ENCODE measurements around the gene HSPA2. TPM values are rescaled to one million over a fixed set of nuclear protein-coding genes. Genes with fewer than 3 reads are reported as not detected.

The HSPA2 gene
- total RNA-seq, 2 experiments from 2014 or later, result 6.8 to 7.1 TPM

DNA sequence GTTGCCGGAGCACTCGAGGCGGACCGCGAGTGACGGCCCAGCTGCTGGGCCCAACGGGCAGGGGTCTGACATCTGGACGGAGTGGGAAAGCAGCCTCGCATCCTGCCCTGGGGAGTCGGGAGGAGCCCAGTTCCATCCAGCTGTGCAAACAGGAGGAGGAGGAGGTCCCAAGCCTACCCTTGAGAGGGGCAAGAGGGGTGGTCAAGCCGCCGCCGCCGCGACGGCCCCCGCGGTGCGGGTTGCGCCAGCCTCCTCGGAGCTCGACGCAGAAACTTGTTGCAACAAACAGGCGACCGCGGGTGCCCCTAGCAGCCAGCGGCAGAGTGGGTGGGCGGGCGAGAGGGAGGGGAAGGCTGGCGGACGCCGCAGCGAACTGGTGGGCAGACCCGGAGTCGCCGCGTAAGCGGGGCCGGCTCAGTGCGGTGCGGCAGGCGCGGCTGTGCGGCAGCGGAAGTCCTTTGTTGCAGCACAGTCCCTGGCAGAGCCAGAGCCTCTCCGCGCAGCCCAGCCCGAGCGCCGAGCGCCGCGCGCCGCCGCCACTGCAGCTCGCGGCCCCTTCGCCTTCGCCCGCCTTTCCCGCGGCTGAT is 36.1 kb upstream of the HSPA2 start, which contains the start of gene ZBTB1:
TSS of gene ZBTB1 (plus strand) at position 461 of the 587 bp plus-strand sequence. CDS start 16,735 bp downstream, outside the sequence.
- peaks cover 52% of the 10 kb centered on the region for H3K4me1 Mint-ChIP-seq
- POLR2A ChIA-PET, result interaction anchor here (0.6 to 6.5 kb wide), 28 partner anchors 9 to 650 kb away, joined by 3 to 75 read pairs (median 4); partner anchors contain the start of genes AKAP5, CHURC1, HSPA2 and MTHFD1
- H3K9me3 Mint-ChIP-seq, result no peaks in the 10 kb centered on the region

DNA sequence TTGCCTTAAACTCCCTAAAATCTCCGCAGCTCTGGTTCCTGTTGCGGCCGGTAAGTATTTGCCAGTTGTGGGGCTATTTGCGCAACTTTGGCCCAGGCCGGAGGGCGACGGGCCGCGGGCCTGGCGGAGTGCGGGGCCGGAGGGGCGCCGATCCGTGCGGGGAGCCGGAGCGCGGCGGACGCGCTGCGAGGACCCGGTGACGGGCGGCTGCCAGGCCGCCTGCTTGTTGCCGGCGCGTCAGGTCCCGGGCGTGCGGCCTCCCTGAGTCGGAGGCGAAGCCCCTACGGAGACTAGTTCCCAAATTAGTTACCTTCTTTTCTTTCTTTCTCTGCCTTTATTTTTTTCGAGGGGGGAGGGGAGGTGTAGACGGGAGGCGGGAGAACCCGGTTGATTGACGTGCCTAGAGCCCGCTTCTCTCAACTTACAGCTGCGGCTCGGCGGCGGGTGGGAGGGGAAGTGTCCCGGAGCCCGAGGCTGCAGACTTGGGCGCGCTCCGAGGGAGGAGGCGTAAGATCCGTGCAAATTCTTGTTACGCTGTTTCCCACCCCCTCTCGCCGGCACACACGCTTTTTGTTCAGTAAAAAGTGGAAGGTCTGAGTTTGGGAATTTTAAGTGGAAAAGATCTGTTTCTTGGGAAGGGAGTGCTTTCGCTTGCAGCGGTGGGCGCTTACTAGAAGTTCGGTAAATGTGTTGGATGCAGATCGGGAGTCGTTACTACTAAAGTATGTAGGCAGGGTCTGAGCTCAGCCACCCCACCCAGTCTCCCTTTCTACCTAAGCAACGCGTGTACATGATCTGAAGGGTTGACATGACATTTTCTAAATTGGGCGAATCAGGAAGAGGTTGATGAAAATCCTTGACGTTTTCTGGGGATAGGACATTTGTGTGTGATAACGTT is 35.4 kb upstream of the HSPA2 start:
- no peaks in the 10 kb centered on the region for H3K27me3 Mint-ChIP-seq
- no peaks in the 10 kb centered on the region for H3K9me3 Mint-ChIP-seq
- H3K36me3 Mint-ChIP-seq (ENCODE audit: low read depth), result peaks cover 48% of the 10 kb centered on the region
- CTCF ChIA-PET, result interaction anchor here (0.6 to 1.2 kb wide), 2 partner anchors 9 to 20 kb away, joined by 3 to 4 read pairs; no protein-coding TSS in a partner anchor
- peak overlapping the region; percentile 84 for H3K4me3 Mint-ChIP-seq
- peaks cover 52% of the 10 kb centered on the region for H3K4me1 Mint-ChIP-seq
- POLR2A ChIA-PET, result interaction anchor here (0.5 to 6.5 kb wide), 29 partner anchors 9 to 651 kb away, joined by 3 to 75 read pairs (median 4); partner anchors contain the start of genes AKAP5, HSPA2, MTHFD1 and PPP1R36
- H3K27ac Mint-ChIP-seq, result peak overlapping the region; percentile 100
- peak; percentile 89 for DNase-seq

More for the DNA sequence above, 36.1 kb upstream of the HSPA2 start, which contains the start of gene ZBTB1:
- Mint-ChIP-seq H3K36me3 (ENCODE audit: low read depth) (peaks cover 51% of the 10 kb centered on the region), H3K27me3 (no peaks in the 10 kb centered on the region), H3K4me3 (peak within 1 kb of the TSS; percentile 94), H3K27ac (peak within 1 kb of the TSS; percentile 100)
- CTCF ChIA-PET, result interaction anchor here (0.6 kb wide), 1 partner anchor 19 kb away, joined by 3 read pairs; no protein-coding TSS in a partner anchor
- peak; percentile 87 for DNase-seq

- ChIA-PET POLR2A (interaction anchor here (1.0 to 3.7 kb wide), 2 partner anchors 26 to 169 kb away, joined by 3 to 28 read pairs; no protein-coding TSS in a partner anchor), CTCF (no interaction called here)
- Mint-ChIP-seq H3K4me3 (peak overlapping the region; percentile 84), H3K4me1 (peaks cover 54% of the 10 kb centered on the region), H3K36me3 (ENCODE audit: low read depth) (peaks cover 51% of the 10 kb centered on the region), H3K9me3 (no peaks in the 10 kb centered on the region), H3K27ac (peak overlapping the region; percentile 91), H3K27me3 (no peaks in the 10 kb centered on the region)
- no peak for DNase-seq
These were observed 33.8 kb upstream of the HSPA2 start for GRCh38 chr14:64506721-64507120.

- peaks cover 55% of the 10 kb centered on the region for H3K4me1 Mint-ChIP-seq
- peaks cover 43% of the 10 kb centered on the region for H3K36me3 Mint-ChIP-seq (ENCODE audit: low read depth)
- ChIA-PET POLR2A (interaction anchor here (0.9 to 3.7 kb wide), 7 partner anchors 11 to 170 kb away, joined by 3 to 28 read pairs (median 3); partner anchors contain the start of gene MTHFD1), CTCF (interaction anchor here (1.0 to 4.4 kb wide), 3 partner anchors 13 to 384 kb away, joined by 3 to 30 read pairs (median 7); no protein-coding TSS in a partner anchor)
- no peaks in the 10 kb centered on the region for H3K27me3 Mint-ChIP-seq
- peak; percentile 31 for DNase-seq
- H3K27ac Mint-ChIP-seq, result peak overlapping the region; percentile 91
- H3K9me3 Mint-ChIP-seq, result no peaks in the 10 kb centered on the region
- peak overlapping the region; percentile 84 for H3K4me3 Mint-ChIP-seq
These were observed 33.0 kb upstream of the HSPA2 start for GRCh38 chr14:64507376-64508156.

- POLR2A ChIA-PET, result interaction anchor here (0.9 to 2.3 kb wide), 5 partner anchors 12 to 170 kb away, joined by 3 to 11 read pairs (median 3); partner anchors contain the start of gene MTHFD1
- no peak for DNase-seq
- Mint-ChIP-seq H3K27ac (peak overlapping the region; percentile 91), H3K4me1 (peaks cover 56% of the 10 kb centered on the region), H3K9me3 (no peaks in the 10 kb centered on the region), H3K4me3 (peak overlapping the region; percentile 84), H3K36me3 (ENCODE audit: low read depth) (peaks cover 38% of the 10 kb centered on the region), H3K27me3 (no peaks in the 10 kb centered on the region)
- CTCF ChIA-PET, result interaction anchor here (1.0 to 4.4 kb wide), 7 partner anchors 11 to 383 kb away, joined by 3 to 30 read pairs (median 12); partner anchors contain the start of gene HSPA2
These were observed 32.2 kb upstream of the HSPA2 start for GRCh38 chr14:64508215-64508776.

DNA sequence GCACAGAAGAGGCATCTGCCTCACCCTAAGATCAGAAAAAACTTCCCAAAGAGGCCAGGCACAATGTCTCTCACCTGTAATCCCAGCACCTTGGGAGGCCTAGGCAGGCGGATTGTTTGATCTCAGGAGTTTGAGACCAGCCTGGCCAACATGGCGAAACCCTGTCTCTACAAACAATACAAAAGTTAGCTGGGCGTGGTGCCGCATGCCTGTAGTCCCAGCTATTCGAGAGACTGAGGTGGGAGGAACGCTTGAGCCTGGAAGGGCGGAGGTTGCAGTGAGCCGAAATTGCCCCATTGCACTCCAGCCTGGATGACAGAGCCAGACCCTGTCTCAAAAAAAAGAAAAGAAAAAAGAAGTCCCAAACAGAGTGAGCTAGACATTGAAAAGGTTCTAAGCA is 31.5 kb upstream of the HSPA2 start:
- Mint-ChIP-seq H3K4me1 (peaks cover 59% of the 10 kb centered on the region), H3K36me3 (ENCODE audit: low read depth) (peaks cover 40% of the 10 kb centered on the region)

DNA sequence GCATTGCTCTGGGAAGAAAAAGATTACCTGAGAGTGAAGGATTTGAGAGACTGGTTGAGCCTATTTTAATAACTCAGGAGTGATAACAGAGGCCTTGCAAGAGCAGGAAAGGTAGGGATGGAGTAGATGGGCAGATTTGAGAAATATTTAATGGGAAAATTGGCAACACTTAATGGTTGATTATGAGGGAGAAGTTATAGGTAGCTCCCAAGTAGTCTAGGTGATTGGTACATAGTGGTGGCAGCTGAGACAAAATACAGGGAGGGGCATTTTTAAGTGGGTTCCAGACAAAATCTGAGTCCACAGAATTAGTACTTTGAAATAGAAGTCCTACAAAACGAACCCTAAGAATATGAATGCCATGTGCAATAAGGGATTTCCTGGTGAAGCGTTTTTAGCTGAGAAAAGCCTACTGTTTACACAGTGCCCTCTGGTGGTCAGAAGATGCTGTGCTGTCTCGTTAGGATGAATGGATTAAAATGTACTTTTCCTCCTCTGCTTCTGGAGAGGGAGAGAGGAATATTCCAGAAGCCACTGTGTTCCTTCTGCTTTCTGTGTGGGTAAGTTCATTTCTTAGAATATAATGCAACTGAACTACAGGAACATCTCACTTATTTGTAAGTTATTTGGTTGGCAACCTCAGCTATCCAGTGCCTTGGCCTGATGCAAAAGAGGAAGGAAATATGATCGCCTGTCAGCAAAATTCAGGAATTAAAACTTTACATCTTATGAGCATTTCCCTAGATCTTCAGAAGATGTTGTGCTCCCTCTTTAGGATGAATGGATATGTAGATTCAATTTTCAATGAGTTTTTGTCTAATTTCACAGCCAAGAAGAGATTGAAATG is 29.5 kb upstream of the HSPA2 start:
- peak overlapping the region; percentile 52 for H3K4me3 Mint-ChIP-seq
- DNase-seq, result peak; percentile 69
- ChIA-PET POLR2A (interaction anchor here (0.6 to 3.0 kb wide), 9 partner anchors 9 to 173 kb away, joined by 3 to 34 read pairs (median 3); partner anchors contain the start of gene MTHFD1), CTCF (interaction anchor here (0.6 to 4.4 kb wide), 30 partner anchors 9 to 381 kb away, joined by 3 to 30 read pairs (median 4); partner anchors contain the start of gene HSPA2)
- peaks cover 30% of the 10 kb centered on the region for H3K36me3 Mint-ChIP-seq (ENCODE audit: low read depth)
- H3K27me3 Mint-ChIP-seq, result no peaks in the 10 kb centered on the region
- H3K4me1 Mint-ChIP-seq, result peaks cover 69% of the 10 kb centered on the region
- H3K9me3 Mint-ChIP-seq, result no peaks in the 10 kb centered on the region
- H3K27ac Mint-ChIP-seq, result peak overlapping the region; percentile 58

More for the DNA sequence above, 31.5 kb upstream of the HSPA2 start:
- peak overlapping the region; percentile 50 for H3K4me3 Mint-ChIP-seq
- ChIA-PET POLR2A (interaction anchor here (1.0 to 2.3 kb wide), 3 partner anchors 12 to 122 kb away, joined by 3 to 11 read pairs (median 8); partner anchors contain the start of gene MTHFD1), CTCF (interaction anchor here (0.8 to 4.4 kb wide), 9 partner anchors 11 to 383 kb away, joined by 3 to 30 read pairs (median 7); partner anchors contain the start of gene HSPA2)
- DNase-seq, result no peak
- no peaks in the 10 kb centered on the region for H3K9me3 Mint-ChIP-seq
- no peaks in the 10 kb centered on the region for H3K27me3 Mint-ChIP-seq
- H3K27ac Mint-ChIP-seq, result peak overlapping the region; percentile 91

DNA sequence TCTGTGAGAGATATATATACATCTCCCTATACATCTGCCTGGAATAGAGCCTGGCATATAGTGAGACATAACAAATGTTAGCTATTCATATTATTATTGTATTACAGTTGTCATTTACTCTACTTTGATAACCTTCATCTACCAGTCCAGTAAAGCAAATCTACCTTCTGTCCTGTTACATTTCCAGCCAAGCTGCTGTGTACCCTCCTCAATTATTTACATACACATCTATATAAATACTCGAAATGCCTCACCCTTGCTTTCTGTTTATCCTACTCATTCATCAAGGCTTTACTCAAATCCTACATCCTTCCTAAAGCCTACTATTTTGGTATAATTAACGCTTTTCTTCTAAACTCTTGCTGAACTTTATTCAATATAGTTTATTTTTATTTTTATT is 27.3 kb upstream of the HSPA2 start:
- no peak for DNase-seq
- peaks cover 18% of the 10 kb centered on the region for H3K36me3 Mint-ChIP-seq (ENCODE audit: low read depth)
- no peak overlapping the region for H3K4me3 Mint-ChIP-seq
- H3K4me1 Mint-ChIP-seq, result peaks cover 69% of the 10 kb centered on the region
- no peak overlapping the region for H3K27ac Mint-ChIP-seq
- POLR2A ChIA-PET, result no interaction called here
- no peaks in the 10 kb centered on the region for H3K9me3 Mint-ChIP-seq
- no peaks in the 10 kb centered on the region for H3K27me3 Mint-ChIP-seq
- CTCF ChIA-PET, result interaction anchor here (1.3 to 1.4 kb wide), 2 partner anchors 11 to 77 kb away, joined by 3 to 4 read pairs; no protein-coding TSS in a partner anchor

DNA sequence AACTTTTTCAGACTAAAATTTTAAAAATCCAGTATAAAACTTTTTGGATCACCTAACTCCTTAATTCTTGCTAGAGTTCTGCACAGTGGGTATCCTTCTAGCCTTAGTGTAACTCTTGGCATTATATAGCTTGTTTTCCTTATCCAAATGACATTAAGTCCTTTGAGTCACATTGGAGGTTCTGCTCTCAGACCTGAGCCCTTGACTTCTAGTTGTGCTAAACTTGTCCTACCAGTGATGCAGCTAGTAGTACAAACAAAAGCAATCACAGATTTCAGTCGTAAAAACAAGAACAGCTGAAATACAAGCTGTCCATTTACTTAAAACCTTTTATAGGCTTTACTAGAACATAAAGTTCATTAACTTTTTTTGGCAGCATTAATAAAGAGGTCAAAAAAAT is 25.5 kb upstream of the HSPA2 start:
- Mint-ChIP-seq H3K4me3 (no peak overlapping the region), H3K27me3 (no peaks in the 10 kb centered on the region), H3K4me1 (peaks cover 53% of the 10 kb centered on the region), H3K27ac (no peak overlapping the region), H3K36me3 (ENCODE audit: low read depth) (peaks cover 13% of the 10 kb centered on the region), H3K9me3 (no peaks in the 10 kb centered on the region)
- ChIA-PET CTCF (interaction anchor here (0.8 to 3.3 kb wide), 4 partner anchors 85 to 377 kb away, joined by 3 to 13 read pairs (median 6); no protein-coding TSS in a partner anchor), POLR2A (interaction anchor here (0.8 to 2.2 kb wide), 6 partner anchors 10 to 1133 kb away, joined by 3 to 14 read pairs (median 4); partner anchors contain the start of gene ZBTB1)
- DNase-seq, result no peak

DNA sequence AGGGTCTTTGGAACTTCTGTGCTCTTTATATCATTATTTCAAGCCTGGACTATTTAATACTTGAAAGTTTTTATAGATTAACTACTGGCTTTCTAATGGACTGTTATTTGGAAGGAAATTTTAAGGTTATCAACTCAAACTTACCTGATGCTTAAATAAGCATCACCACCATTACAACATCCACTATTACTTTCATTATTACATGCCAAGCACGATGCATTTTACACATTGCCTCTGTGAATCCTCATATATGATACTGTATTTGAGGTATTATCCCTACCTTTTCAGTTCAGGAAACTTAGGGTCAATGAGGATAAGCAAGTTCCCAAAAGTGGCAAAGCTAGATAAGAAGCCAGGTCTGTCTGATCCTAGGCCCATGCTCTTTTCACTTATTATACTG is 23.6 kb upstream of the HSPA2 start:
- CTCF ChIA-PET, result interaction anchor here (3.3 kb wide), 1 partner anchor 87 kb away, joined by 13 read pairs; no protein-coding TSS in a partner anchor
- POLR2A ChIA-PET, result interaction anchor here (1.3 to 2.2 kb wide), 3 partner anchors 12 to 129 kb away, joined by 3 to 8 read pairs (median 3); partner anchors contain the start of genes MTHFD1 and ZBTB1
- H3K27me3 Mint-ChIP-seq, result no peaks in the 10 kb centered on the region
- H3K4me1 Mint-ChIP-seq, result peaks cover 41% of the 10 kb centered on the region
- no peak for DNase-seq
- no peak overlapping the region for H3K4me3 Mint-ChIP-seq
- H3K36me3 Mint-ChIP-seq (ENCODE audit: low read depth), result peaks cover 6% of the 10 kb centered on the region
- H3K27ac Mint-ChIP-seq, result no peak overlapping the region
- no peaks in the 10 kb centered on the region for H3K9me3 Mint-ChIP-seq
